Stomach (tissue), 4 donors: ENCODE measurements around the gene BRPF1.

Experiments
- POLR2A ChIP-seq, 4 donors: fragments of 450-650 bp; IDR thresholded peaks; one replicate each; pipeline ENCODE4 v1.6.1; 2016; ENCODE audit warnings: antibody characterized with exemption in 4 of 4, control low read depth in 2 of 4, mild to moderate bottlenecking in 1 of 4, moderate library complexity in 1 of 4
- POLR2AphosphoS5 ChIP-seq, 3 donors: sonication (generic); formaldehyde crosslinking; IDR thresholded peaks; one replicate each; pipeline ENCODE4 v1.6.1; 2016; ENCODE audit warnings: antibody characterized with exemption in 3 of 3
- TF ChIP-seq, protein P1 (sequence below), 7 experiments: fragments of 450-650 bp in 4 of 7; fragments of 200-600 bp in 3 of 7; sonication (generic) in 3 of 7; IDR thresholded peaks; one replicate each; pipeline ENCODE4 v1.5.1; 2016 to 2019; ENCODE audit warnings: antibody characterized with exemption in 7 of 7, control low read depth in 2 of 7, mild to moderate bottlenecking in 1 of 7

DNA sequence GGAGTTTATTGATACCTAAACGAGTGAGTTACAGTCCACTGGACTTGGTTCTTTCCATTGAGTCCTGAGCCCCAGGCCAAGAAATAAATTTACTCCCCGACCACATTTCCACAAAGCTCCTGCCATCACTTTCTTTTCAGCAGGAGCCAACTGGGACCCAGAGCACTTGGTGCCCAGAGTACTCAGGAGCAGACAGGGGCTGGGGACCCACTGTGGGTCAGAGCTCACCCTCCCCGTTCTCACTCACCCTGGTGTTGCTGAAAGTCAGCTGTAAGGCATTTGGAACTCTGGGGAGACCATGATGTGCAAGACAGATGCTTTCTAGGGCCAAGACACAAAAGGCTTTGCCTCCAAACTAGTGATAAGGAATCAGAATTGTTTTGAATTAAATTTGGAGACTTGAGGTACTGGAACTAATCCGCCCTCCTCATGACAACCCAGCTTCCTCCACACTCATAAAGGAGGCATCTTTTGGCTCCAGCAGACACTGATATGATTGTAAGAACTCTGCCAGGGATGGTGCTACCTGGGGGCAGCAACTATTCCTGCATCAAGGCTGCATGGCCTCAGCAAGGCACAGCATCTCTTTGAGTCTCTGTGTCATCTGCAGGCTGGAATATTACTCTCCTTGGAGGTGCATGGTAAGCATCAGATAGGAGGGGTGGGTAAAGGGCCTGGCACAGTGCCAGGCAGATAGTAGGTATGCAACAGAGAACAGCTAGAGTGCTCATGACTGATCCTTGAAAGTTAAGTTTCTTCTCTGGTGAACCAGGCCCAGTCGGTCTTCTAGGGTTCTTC, 45.6 kb downstream of the BRPF1 start:
- TF ChIP-seq, protein P1, sequence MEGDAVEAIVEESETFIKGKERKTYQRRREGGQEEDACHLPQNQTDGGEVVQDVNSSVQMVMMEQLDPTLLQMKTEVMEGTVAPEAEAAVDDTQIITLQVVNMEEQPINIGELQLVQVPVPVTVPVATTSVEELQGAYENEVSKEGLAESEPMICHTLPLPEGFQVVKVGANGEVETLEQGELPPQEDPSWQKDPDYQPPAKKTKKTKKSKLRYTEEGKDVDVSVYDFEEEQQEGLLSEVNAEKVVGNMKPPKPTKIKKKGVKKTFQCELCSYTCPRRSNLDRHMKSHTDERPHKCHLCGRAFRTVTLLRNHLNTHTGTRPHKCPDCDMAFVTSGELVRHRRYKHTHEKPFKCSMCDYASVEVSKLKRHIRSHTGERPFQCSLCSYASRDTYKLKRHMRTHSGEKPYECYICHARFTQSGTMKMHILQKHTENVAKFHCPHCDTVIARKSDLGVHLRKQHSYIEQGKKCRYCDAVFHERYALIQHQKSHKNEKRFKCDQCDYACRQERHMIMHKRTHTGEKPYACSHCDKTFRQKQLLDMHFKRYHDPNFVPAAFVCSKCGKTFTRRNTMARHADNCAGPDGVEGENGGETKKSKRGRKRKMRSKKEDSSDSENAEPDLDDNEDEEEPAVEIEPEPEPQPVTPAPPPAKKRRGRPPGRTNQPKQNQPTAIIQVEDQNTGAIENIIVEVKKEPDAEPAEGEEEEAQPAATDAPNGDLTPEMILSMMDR (IDR thresholded peaks at IDR 0.05) = no peak
- no peak for TF ChIP-seq POLR2AphosphoS5 (IDR thresholded peaks at IDR 0.05)
- no peak for TF ChIP-seq POLR2A (IDR thresholded peaks at IDR 0.05)
